IPS-18c (cell line): ENCODE results near the gene PLCH2.
"Not testable (repeated sequence)": the region's sequence is repeated elsewhere in the genome, so short reads cannot be mapped to it uniquely, and the experiment has no call there.

Experiments used
- H3K4me3 ChIP-seq: 2 replicates; pipeline ENCODE4 v1.7.0; 2013; ENCODE audit warnings: low read depth, mild to moderate bottlenecking, low read length, moderate library complexity; ENCODE audit not compliant: insufficient read depth
- H3K9me3 ChIP-seq: one replicate; pipeline ENCODE4 v1.6.1; 2013; ENCODE audit warnings: mild to moderate bottlenecking, low read length, moderate library complexity; ENCODE audit not compliant: control insufficient read depth, insufficient read depth

PLCH2 gene

DNA sequence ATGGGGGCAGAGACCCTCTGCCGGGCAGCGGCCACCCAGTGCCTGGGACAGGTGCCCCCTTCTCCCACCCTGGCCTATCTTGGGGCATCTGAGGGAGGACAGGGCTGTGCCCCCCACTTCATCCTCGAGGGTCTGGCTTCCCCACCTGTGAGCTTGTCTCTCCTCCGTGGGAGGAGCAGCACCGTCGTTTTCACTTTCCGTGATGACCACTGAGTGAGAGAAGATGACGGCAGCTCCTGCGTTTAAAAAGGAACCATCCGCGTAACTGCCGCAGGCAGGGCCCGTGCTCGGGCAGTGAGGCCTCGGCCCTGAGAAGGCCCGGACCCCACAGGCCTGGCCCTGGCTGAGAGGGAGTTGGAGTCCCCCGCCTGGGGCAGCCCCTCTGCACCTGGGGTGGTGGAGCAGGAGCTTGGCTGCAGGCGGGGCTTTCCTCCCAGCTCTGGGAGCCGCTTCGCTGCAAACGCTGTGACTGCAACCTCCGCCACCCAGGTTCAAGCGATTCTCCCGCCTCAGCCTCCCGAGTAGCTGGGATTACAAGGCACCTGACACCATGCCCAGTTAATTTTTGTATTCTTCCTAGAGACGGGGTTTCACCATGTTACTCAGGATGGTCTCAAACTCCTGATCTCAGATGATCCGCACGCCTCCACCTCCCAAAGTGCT, 73.4 kb downstream of the PLCH2 start:
- not testable (repeated sequence) for H3K4me3 ChIP-seq, H3K9me3 ChIP-seq

DNA sequence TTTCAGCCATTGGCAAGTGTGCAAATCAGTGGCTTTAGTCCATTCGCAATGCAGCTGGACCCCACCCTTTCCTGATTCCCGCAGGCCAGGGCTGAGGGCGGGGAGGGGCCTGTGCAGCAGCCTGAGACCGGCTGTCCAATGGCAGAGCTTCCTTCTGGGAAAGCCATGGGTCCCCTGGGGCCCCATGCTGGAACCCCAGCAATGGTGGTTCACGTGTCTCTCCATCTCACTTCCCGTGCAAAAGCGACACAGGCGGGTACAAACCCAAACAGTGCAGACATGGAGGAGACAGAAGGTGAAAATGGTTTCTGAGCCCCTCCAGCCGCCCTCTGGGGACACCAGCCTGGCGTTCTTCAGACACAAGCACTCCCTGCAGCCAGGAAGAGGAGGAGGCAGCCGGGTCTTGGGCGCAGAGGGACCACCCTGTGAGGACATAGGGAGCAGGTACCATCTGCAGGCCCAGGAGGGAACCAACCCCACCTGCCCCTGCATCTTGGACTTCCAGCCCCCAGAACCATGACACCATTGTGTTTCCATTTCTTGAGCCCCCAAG, 74.3 kb downstream of the PLCH2 start:
- H3K4me3 ChIP-seq, H3K9me3 ChIP-seq: not testable (repeated sequence)

GRCh38 chr1:2551544-2551943, 75.5 kb downstream of the PLCH2 start:
- H3K9me3 ChIP-seq, result not testable (repeated sequence)

DNA sequence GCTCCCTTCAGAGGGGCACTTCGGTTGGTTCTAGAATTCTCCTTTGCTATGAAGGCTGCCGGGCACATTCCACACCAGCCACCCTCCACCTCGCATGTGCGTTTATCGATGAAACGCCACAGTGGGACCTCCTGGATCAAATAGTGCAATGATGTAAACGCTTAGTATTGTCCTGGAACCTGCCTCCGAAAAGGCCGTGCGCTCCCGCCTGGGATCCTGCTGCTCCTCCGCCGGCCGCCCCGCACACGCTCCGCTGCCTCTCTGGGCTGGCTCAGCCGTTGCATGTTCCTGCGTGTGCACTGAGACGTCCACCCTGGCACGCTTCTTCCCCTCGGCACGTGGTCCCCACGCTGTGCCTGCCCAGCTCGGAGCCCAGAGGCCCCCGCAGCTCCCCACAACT, 76.1 kb downstream of the PLCH2 start:
- Histone ChIP-seq H3K4me3 (no peak overlapping the region), H3K9me3 (no peaks in the 10 kb centered on the region)

More at GRCh38 chr1:2551544-2551943, 75.5 kb downstream of the PLCH2 start:
- not testable (repeated sequence) for H3K4me3 ChIP-seq

DNA sequence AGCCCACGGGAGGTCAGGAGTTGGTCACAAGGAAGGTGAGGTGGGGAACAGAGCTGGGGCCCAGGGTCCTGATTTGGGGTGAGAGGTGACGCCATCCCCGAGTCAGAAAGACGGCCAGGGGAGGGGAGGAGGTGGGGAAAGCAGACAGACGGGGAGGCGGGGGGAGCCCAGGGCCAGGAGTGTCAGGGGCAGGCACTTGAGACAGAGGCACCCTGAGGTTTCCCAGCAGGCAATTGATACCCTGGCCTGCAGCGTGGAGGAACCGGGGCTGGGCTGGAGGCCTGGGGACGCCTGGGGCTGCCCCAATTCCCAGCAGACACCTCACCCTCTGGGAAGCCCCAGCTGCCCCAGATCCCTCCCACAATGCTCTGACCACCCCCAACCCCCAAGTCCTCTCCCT, 77.0 kb downstream of the PLCH2 start:
- not testable (repeated sequence) for H3K9me3 ChIP-seq, H3K4me3 ChIP-seq

- Histone ChIP-seq H3K4me3 (no peak overlapping the region), H3K9me3 (no peaks in the 10 kb centered on the region)
Measured at GRCh38 chr1:2553871-2554620, 78.0 kb downstream of the PLCH2 start.

GRCh38 chr1:2554621-2555387, 78.7 kb downstream of the PLCH2 start:
- Histone ChIP-seq H3K9me3 (no peaks in the 10 kb centered on the region), H3K4me3 (no peak overlapping the region)
